Keratinocyte (primary cell): ENCODE data around the gene USP31.

Experiments used
- EZH2 ChIP-seq: IDR thresholded peaks from one replicate; pipeline ENCODE4 v1.6.1; 2012; ENCODE audit warnings: inconsistent platforms, mild to moderate bottlenecking, low read length, moderate library complexity
- TF ChIP-seq, protein P1 (sequence below), 3 experiments: IDR thresholded peaks in 1 of 3; conservative IDR thresholded peaks in 1 of 3; optimal IDR thresholded peaks in 1 of 3; 2 replicates in 2 of 3; 3 replicates in 1 of 3; pipeline versions ENCODE3 to v1.5.1; 2011; ENCODE audit warnings: low read length in 3 of 3, mild to moderate bottlenecking in 3 of 3, moderate library complexity in 2 of 3, control low read depth in 1 of 3, inconsistent platforms in 1 of 3; ENCODE audit not compliant: insufficient read depth in 2 of 3; ENCODE audit errors: extremely low read depth in 1 of 3

DNA sequence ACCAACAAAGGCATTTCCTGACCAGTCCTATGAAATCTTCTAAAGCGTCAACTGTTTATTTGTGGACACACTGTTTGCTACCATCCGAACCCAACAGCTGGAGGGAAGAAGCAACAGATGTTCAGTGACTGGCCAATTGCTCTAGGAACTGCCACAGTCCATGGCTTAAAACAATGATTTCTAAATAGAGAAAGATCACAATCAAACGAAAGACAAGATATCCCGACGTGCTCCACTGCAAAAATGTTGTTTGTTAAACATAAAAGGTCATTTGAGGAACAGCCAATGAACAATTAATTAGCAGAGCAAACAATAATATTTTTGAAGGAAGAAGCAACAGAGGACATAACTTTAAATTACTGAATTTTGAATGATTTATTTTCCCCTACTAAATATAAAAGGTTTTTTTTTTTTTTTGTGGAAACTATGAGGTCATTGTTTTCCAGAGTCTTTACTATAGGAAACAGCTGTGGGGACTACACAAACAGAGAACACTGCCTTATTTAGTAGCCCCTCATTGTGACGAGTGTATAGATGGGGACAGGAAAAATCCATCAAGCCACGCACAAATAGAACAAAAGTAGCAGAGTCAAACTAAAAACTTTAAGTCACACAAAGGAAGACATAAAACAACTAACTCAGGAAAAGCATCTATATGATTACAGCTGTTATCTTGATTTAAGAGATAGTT lies 17.2 kb downstream of the USP31 start:
- TF ChIP-seq, protein P1, sequence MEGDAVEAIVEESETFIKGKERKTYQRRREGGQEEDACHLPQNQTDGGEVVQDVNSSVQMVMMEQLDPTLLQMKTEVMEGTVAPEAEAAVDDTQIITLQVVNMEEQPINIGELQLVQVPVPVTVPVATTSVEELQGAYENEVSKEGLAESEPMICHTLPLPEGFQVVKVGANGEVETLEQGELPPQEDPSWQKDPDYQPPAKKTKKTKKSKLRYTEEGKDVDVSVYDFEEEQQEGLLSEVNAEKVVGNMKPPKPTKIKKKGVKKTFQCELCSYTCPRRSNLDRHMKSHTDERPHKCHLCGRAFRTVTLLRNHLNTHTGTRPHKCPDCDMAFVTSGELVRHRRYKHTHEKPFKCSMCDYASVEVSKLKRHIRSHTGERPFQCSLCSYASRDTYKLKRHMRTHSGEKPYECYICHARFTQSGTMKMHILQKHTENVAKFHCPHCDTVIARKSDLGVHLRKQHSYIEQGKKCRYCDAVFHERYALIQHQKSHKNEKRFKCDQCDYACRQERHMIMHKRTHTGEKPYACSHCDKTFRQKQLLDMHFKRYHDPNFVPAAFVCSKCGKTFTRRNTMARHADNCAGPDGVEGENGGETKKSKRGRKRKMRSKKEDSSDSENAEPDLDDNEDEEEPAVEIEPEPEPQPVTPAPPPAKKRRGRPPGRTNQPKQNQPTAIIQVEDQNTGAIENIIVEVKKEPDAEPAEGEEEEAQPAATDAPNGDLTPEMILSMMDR (optimal IDR thresholded peaks at IDR 0.05 in 1 of 3, IDR thresholded peaks at IDR 0.05 in 1 of 3, conservative IDR thresholded peaks at IDR 0.05 in 1 of 3; ENCODE audit: extremely low read depth in 1 of 3, insufficient read depth in 2 of 3, low read length in 3 of 3), result no peak
- no peak for TF ChIP-seq EZH2
